HFF-Myc (cell line): ENCODE data around the gene TAAR2.

Experiments used
- DNase-seq: peaks from one replicate; pipeline ENCODE4 v3.0.0-alpha.2; 2011; ENCODE audit warnings: low read depth; ENCODE audit errors: extremely low read depth
- H3K4me3 ChIP-seq: replicated peaks from 2 replicates; pipeline ENCODE4 v1.5.1; 2011; ENCODE audit warnings: low read depth, mild to moderate bottlenecking, control low read depth, low read length
- TF ChIP-seq, protein P1 (sequence below): IDR thresholded peaks from 2 replicates; pipeline ENCODE4 v1.5.1; 2012; ENCODE audit warnings: mild to moderate bottlenecking, low read depth, low read length, control low read depth; ENCODE audit errors: missing control alignments

Gene TAAR2

DNA sequence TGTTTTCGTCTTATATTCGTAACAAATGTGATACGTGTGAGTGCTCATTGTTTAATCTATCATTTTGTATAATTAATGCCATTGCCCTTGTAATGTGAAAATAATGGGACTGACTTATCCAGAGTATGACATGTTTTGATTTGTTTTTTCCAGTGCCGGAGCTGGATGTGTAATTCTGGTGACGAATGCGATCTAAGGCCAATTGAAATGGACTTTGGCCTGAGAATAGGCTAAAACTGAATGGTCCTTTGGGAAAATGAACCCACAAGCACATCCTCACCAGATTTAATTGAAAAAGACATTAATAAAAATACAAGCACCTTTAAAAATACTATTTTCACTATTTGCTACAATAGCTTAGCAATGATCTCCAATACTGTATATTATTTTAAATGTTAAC lies 27.9 kb downstream of the TAAR2 start:
- H3K4me3 ChIP-seq: no peak overlapping the region
- TF ChIP-seq, protein P1, sequence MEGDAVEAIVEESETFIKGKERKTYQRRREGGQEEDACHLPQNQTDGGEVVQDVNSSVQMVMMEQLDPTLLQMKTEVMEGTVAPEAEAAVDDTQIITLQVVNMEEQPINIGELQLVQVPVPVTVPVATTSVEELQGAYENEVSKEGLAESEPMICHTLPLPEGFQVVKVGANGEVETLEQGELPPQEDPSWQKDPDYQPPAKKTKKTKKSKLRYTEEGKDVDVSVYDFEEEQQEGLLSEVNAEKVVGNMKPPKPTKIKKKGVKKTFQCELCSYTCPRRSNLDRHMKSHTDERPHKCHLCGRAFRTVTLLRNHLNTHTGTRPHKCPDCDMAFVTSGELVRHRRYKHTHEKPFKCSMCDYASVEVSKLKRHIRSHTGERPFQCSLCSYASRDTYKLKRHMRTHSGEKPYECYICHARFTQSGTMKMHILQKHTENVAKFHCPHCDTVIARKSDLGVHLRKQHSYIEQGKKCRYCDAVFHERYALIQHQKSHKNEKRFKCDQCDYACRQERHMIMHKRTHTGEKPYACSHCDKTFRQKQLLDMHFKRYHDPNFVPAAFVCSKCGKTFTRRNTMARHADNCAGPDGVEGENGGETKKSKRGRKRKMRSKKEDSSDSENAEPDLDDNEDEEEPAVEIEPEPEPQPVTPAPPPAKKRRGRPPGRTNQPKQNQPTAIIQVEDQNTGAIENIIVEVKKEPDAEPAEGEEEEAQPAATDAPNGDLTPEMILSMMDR: no peak
- DNase-seq: no peak

DNA sequence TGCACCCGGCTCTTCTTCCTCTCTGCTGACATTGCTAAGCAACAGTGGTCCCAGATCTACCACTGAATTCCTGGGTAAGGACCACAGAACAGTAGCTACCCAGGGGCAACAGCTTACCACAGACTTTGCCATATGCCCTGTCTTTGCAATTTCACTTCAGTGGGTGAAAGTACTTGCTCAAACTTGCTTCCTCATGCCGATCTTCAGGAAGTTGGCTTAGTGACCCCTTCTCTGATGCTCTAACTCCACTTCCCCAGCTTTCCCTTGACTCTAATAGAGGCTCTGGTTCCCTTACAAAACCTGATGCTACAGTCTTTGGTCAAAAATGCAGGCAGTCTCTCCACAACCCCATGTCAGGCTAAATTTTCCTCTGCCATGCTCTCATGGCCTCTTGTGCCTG lies 31.2 kb downstream of the TAAR2 start:
- TF ChIP-seq, protein P1: no peak
- DNase-seq: no peak

DNA sequence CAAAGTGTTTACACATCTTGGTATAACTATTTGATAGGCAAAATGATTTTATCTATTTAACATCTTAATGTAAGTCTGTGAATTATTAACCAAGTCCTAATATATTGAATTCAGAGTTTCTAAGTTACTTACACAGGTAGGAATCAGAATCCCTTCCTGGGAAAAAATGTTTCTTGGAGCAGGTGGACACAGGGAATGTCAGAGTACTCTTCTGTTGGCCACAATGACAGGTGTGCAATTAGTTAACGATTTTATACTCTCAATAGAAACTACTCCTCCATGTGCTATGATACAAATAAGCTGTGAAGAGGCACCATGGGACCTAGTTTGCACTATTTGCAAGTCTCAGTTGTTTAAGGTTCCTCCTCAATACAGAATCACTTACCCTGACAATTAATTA lies 33.7 kb downstream of the TAAR2 start:
- H3K4me3 ChIP-seq: no peak overlapping the region
- TF ChIP-seq, protein P1: no peak
- no peak for DNase-seq

More for the DNA sequence above, 31.2 kb downstream of the TAAR2 start:
- H3K4me3 ChIP-seq: no peak overlapping the region

DNA sequence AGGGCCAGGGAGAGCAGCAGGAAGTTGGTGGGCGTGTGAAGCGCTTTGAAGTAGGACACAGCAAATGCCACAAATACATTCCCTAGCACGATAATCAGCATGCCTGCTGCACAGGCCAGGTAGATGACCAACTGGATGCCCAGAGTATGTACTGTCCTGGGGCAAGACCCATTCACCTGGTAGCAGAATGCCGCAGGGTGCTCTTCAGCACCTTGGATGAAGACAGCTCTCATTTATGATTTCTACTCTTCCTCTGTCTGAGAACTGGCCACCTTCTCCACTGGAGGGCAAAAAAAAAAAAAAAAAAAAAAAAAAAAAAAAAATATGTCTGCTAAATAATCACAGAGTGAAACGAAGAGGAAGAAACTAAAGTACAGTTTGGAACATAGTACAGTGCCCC lies 34.6 kb downstream of the TAAR2 start, which contains the start of gene TAAR5:
TAAR5 (minus strand) TSS at position 288 of the 400 bp plus-strand sequence; CDS start at position 233, 55 bp downstream.
- no peak for DNase-seq
- TF ChIP-seq, protein P1: no peak
- no peak within 1 kb of the TSS for H3K4me3 ChIP-seq

DNA sequence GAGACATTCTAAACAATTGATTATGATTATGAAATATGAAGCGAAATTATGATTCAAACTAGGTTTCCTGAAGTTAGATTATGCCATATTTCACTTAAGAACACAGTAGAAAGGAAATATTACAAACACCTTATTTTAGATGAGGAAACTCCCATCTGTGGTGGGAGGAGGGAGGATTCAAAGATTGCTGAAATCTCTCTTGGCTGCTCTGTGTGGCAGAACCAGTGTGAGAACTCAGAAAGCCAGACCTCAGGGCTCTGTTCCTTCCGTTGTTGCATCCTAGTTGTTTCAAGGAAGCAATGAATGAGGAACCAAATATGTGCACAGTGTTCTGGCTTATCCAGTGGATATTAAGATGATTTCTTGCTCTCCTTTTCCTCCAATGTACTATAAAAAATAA lies 36.7 kb downstream of the TAAR2 start:
- no peak overlapping the region for H3K4me3 ChIP-seq
- DNase-seq: no peak
- TF ChIP-seq, protein P1: no peak

DNA sequence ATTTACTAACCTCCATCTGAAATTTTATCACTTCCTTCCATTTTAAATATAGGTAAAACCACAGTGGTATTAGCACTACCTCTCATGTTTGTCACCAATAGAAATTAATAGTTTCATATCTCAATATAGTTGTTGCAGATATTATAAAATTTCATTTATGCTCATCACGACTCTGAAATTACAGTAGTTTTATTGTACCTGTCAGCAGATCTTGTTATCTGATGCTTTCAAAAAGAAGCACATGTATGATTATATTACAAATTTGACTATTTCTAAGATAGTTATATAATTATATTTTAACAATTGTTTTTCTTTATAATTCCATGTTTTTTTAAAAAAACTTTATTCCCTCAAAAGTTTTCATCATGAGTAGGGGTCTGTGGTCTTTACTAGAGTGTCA lies 39.4 kb downstream of the TAAR2 start:
- TF ChIP-seq, protein P1: no peak
- H3K4me3 ChIP-seq: no peak overlapping the region
- DNase-seq: no peak

DNA sequence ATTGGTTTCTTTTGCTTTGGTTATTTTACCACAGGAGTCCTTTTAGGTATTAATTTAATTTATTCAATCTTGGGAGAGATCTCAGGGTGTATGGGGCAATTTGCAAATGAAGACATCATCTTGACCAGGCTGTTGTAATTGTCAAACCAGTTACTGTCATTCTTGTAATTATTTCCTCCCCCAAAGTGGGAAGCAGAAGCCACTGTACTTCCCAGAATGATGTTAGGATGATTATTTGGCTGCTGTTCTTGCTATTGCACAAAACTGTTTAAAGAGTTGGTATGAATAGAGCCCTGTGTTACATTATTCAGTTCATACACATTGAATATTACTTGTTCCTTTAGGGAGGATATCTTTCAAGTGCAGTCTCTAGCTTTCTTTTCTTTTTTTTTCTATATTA lies 52.3 kb downstream of the TAAR2 start:
- no peak overlapping the region for H3K4me3 ChIP-seq
- no peak for DNase-seq
- TF ChIP-seq, protein P1: no peak
